ENCODE results near the gene ACBD5. TPM values are rescaled to one million over a fixed set of nuclear protein-coding genes. Genes with fewer than 3 reads are reported as not detected.

The ACBD5 gene
- total and polyA plus RNA-seq, 8 donors = 6.2 to 45.2 (median 13.8) TPM

DNA sequence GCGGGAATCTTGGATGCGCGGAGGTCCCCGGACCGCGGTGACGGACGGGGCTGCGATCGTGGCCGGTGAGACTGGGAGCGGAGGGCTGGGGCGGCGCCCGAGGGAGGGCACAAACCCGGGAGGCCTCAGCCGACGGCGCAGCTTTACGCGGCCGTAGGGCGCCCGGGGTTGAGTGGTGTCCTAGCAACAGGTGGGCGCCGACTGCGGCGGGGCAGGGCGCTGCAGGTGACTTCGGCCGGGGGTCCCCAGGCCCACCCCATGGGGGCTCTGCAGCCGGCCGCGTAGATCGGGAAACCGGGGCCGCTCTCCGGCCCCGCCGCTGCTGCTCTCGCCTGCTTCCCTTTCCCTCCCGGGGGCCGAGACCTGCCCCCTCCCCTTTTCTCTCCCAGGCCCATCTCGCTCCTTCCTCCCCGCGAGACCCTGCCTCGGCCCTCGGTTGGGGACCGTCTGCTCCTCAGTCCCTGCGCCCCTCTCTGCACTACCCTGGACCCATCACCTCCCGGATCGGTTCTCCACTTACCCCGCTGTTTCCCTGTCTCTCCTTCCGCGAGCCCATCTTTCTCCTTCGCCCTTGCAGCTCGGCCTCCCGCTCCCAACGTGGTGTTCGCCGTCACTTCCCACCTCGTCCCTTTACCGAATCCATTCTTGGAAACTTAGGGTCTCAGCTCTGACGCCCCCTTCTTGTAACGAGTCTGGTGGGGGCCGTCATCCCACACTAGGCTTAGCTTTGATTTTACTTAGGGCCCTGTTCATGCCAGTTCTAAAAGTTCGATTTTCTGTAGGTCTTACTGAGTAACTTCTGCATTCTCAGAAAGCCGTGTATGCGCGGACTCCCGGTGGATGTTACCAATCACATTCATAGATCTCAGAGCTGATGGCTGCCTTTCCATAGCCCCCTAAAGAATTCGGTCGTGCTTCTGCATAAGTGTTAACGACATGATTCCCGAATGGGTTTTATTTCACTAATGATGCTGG, 18.5 kb upstream of the ACBD5 start:
- H3K36me3 ChIP-seq = no peaks in the 10 kb centered on the region
- H3K27me3 ChIP-seq = peaks cover 0 to 65% (median 20%) of the 10 kb centered on the region in 3 donors
- H3K4me3 ChIP-seq = peak overlapping the region; percentile 52 to 73 (median 56)
- TF ChIP-seq, protein P1, sequence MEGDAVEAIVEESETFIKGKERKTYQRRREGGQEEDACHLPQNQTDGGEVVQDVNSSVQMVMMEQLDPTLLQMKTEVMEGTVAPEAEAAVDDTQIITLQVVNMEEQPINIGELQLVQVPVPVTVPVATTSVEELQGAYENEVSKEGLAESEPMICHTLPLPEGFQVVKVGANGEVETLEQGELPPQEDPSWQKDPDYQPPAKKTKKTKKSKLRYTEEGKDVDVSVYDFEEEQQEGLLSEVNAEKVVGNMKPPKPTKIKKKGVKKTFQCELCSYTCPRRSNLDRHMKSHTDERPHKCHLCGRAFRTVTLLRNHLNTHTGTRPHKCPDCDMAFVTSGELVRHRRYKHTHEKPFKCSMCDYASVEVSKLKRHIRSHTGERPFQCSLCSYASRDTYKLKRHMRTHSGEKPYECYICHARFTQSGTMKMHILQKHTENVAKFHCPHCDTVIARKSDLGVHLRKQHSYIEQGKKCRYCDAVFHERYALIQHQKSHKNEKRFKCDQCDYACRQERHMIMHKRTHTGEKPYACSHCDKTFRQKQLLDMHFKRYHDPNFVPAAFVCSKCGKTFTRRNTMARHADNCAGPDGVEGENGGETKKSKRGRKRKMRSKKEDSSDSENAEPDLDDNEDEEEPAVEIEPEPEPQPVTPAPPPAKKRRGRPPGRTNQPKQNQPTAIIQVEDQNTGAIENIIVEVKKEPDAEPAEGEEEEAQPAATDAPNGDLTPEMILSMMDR (IDR thresholded peaks at IDR 0.05) = no peak
- WGBS, 5 donors = 5 to 16% (median 8%) methylated on average over 42 to 75 of the region's 75 CpGs
- H3K9me3 ChIP-seq = no peaks in the 10 kb centered on the region
- H3K4me1 ChIP-seq = peaks cover 10 to 15% (median 13%) of the 10 kb centered on the region in 4 donors
- peak overlapping the region in 1 of 5 donors; percentile 42 for H3K27ac ChIP-seq
- DNase-seq = peak; percentile 31 to 73
- intact Hi-C loops (cut with DNase I; ENCODE audit: low total_unique reads) = no loop called here

DNA sequence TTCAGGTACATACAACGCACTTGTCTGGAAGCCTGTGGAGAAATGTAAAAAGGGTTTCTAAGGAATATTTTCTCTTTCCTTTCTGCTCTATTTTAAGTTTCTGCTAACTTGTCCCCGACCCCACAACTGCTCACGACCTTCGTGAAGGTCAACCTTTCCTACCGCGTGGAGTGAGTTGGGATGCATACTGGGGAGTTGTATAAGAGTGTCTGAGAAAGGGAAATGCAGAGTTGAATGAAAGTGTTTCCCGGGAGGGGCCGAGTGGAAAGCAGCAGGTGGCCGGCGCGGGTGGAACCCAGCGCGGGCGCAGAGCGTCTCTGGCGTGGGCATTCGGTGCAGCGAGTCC, 17.9 kb upstream of the ACBD5 start:
- no peaks in the 10 kb centered on the region for H3K9me3 ChIP-seq
- peak overlapping the region in 1 of 5 donors; percentile 42 for H3K27ac ChIP-seq
- intact Hi-C loops (cut with DNase I; ENCODE audit: low total_unique reads) = no loop called here
- no peak for TF ChIP-seq POLR2A (IDR thresholded peaks at IDR 0.05)
- TF ChIP-seq POLR2AphosphoS5 (IDR thresholded peaks at IDR 0.05) = no peak
- TF ChIP-seq EP300 (IDR thresholded peaks at IDR 0.05) = no peak
- TF ChIP-seq, protein P1 (IDR thresholded peaks at IDR 0.05) = no peak
- peaks cover 10 to 15% (median 13%) of the 10 kb centered on the region in 4 donors for H3K4me1 ChIP-seq
- H3K36me3 ChIP-seq = no peaks in the 10 kb centered on the region
- 4 to 6% (median 6%) methylated on average over 18 of the region's 18 CpGs for WGBS, 5 donors
- no peak for DNase-seq
- peak overlapping the region; percentile 52 to 73 (median 56) for H3K4me3 ChIP-seq
- peaks cover 0 to 62% (median 20%) of the 10 kb centered on the region in 3 donors for H3K27me3 ChIP-seq

DNA sequence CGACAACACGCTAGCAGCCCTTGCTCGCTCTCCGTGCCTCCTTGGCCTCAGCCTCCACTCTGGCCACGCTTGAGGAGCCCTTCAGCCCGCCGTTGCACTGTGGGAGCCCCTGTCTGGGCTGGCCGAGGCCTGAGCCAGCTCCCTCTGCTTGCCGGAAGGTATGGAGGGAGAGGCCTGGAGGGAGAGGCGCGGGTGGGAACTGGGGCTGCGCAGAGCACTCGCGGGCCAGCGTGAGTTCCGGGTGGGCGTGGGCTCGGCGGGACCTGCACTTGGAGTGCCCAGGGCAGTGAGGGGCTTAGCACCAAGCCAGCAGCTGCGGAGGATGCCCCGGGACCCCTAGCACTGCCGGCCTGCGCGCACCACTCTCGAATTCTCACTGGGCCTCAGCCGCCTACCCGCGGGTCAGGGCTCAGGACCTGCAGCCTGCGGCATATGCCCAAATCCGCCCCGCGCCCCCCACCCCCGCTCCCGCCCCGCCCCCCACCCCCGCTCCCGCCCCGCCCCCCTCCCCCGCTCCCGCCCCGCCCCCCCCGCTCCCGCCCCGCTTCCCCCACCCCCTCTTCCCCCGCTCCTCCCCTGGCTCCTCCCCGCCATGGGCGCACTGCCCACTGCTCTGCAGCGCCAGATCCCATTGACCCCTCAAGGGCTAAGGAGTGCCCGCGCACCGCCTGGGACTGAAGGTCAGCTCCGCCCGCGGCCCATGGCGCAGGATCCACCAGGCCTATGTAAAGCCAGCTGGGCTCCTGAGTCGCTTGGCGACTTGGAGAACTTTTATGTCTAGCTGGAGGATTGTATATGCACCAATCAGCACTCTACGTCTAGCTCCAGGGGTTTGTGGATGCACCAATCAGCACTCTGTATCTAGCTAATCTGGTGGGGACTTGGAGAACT, 15.9 kb upstream of the ACBD5 start:
- WGBS, 5 donors = 94 to 99% (median 96%) methylated on average over 32 to 43 of the region's 58 CpGs
- peaks cover 0 to 61% (median 19%) of the 10 kb centered on the region in 3 donors for H3K27me3 ChIP-seq
- no peak for DNase-seq

More for the DNA sequence above, 15.9 kb upstream of the ACBD5 start:
- Histone ChIP-seq H3K36me3 (no peaks in the 10 kb centered on the region), H3K27ac (no peak overlapping the region), H3K4me3 (no peak overlapping the region), H3K9me3 (no peaks in the 10 kb centered on the region), H3K4me1 (peaks cover 10 to 25% (median 22%) of the 10 kb centered on the region in 4 donors)
- TF ChIP-seq POLR2AphosphoS5 (IDR thresholded peaks at IDR 0.05) = no peak
- no peak for TF ChIP-seq POLR2A (IDR thresholded peaks at IDR 0.05)
- TF ChIP-seq, protein P1 (IDR thresholded peaks at IDR 0.05) = no peak
- no peak for TF ChIP-seq EP300 (IDR thresholded peaks at IDR 0.05)
- intact Hi-C loops (cut with DNase I; ENCODE audit: low total_unique reads) = no loop called here

Data from stomach (tissue), 9 donors.